Measurements from ENCODE around the gene TRAPPC10. TPM values are rescaled to one million over a fixed set of nuclear protein-coding genes. Genes with fewer than 3 reads are reported as not detected.
A peak's percentile ranks its signal among the peaks of the same experiment; 100 is the strongest.

Gene TRAPPC10
- 10 to 100 TPM; 10.9 to 26.4 TPM for total RNA-seq

- peak within 1 kb of the TSS; percentile 86 to 97 (median 94) for H3K27ac ChIP-seq
- H3K9me3 ChIP-seq, result no peaks in the 10 kb centered on the region
- intact Hi-C loops (cut with DNase I), result no loop called here
- TF ChIP-seq, protein P1, sequence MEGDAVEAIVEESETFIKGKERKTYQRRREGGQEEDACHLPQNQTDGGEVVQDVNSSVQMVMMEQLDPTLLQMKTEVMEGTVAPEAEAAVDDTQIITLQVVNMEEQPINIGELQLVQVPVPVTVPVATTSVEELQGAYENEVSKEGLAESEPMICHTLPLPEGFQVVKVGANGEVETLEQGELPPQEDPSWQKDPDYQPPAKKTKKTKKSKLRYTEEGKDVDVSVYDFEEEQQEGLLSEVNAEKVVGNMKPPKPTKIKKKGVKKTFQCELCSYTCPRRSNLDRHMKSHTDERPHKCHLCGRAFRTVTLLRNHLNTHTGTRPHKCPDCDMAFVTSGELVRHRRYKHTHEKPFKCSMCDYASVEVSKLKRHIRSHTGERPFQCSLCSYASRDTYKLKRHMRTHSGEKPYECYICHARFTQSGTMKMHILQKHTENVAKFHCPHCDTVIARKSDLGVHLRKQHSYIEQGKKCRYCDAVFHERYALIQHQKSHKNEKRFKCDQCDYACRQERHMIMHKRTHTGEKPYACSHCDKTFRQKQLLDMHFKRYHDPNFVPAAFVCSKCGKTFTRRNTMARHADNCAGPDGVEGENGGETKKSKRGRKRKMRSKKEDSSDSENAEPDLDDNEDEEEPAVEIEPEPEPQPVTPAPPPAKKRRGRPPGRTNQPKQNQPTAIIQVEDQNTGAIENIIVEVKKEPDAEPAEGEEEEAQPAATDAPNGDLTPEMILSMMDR (IDR thresholded peaks at IDR 0.05), result peak in 1 of 7 experiments; percentile 5
- peak; percentile 74 to 84 (median 82) for TF ChIP-seq POLR2A (IDR thresholded peaks at IDR 0.05)
- peak within 1 kb of the TSS; percentile 86 to 95 for H3K4me3 ChIP-seq
- H3K4me1 ChIP-seq, result peaks cover 27% of the 10 kb centered on the region
- WGBS, 2 donors, result 0 to 1% methylated on average over 13 to 94 of the region's 107 CpGs
- no peaks in the 10 kb centered on the region for H3K36me3 ChIP-seq (replicated peaks in 1 of 2; ENCODE audit: insufficient read depth in 1 of 2, low read depth in 2 of 2)
- ATAC-seq (peak; percentile 95), DNase-seq (peak; percentile 82 to 86 (median 82))
- no peaks in the 10 kb centered on the region for H3K27me3 ChIP-seq
Observed at GRCh38 chr21:44011579-44012473, at the start of gene TRAPPC10. Gene TRAPPC10 (plus strand): TSS chr21:44012309. CDS start chr21:44012494, 185 bp downstream.

- ATAC-seq (no peak), DNase-seq (no peak)
- no peak for TF ChIP-seq POLR2A (IDR thresholded peaks at IDR 0.05)
- TF ChIP-seq, protein P1 (IDR thresholded peaks at IDR 0.05), result no peak
- Histone ChIP-seq H3K9me3 (no peaks in the 10 kb centered on the region), H3K27ac (no peak overlapping the region), H3K4me1 (no peaks in the 10 kb centered on the region), H3K36me3 (replicated peaks in 1 of 2; ENCODE audit: insufficient read depth in 1 of 2, low read depth in 2 of 2) (peaks cover 0 to 2% of the 10 kb centered on the region in 2 donors), H3K27me3 (no peaks in the 10 kb centered on the region), H3K4me3 (no peak overlapping the region)
- intact Hi-C loops (cut with DNase I), result no loop called here
- 79 to 83% methylated on average over 15 to 17 of the region's 17 CpGs for WGBS, 2 donors
Observed at GRCh38 chr21:43965911-43966585, 46.1 kb upstream of the TRAPPC10 start.

GRCh38 chr21:43966946-43967512 is 45.1 kb upstream of the TRAPPC10 start:
- Histone ChIP-seq H3K4me3 (no peak overlapping the region), H3K27ac (no peak overlapping the region), H3K9me3 (no peaks in the 10 kb centered on the region), H3K36me3 (replicated peaks in 1 of 2; ENCODE audit: insufficient read depth in 1 of 2, low read depth in 2 of 2) (peaks cover 0 to 7% of the 10 kb centered on the region in 2 donors), H3K27me3 (no peaks in the 10 kb centered on the region), H3K4me1 (no peaks in the 10 kb centered on the region)
- TF ChIP-seq POLR2A (IDR thresholded peaks at IDR 0.05), result no peak
- TF ChIP-seq, protein P1 (IDR thresholded peaks at IDR 0.05), result no peak
- ATAC-seq, result no peak
- WGBS, 2 donors, result 88 to 90% methylated on average over 18 of the region's 18 CpGs
- DNase-seq, result no peak
- intact Hi-C loops (cut with DNase I), result no loop called here

DNA sequence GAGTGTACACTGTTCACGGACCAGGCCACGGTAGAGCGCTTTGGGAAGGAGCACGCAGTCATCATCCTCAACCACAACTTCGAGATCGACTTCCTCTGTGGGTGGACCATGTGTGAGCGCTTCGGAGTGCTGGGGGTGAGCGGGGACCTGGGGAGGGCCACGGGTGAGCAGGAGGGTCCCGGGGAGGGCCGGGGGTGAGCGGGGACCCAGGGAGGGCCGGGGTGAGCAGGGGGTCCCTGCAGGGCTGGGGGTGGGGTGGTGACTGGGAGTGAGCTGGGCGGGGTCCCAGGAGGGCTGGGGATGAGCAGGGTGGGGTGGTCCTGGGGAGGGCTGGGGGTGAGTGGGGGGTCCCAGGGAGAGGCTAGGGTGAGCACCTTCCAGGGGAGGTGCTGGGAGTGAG is 44.1 kb upstream of the TRAPPC10 start:
- Histone ChIP-seq H3K9me3 (no peaks in the 10 kb centered on the region), H3K27me3 (no peaks in the 10 kb centered on the region), H3K36me3 (replicated peaks in 1 of 2; ENCODE audit: insufficient read depth in 1 of 2, low read depth in 2 of 2) (peaks cover 0 to 7% of the 10 kb centered on the region in 2 donors), H3K4me1 (no peaks in the 10 kb centered on the region), H3K4me3 (no peak overlapping the region), H3K27ac (no peak overlapping the region)
- intact Hi-C loops (cut with DNase I), result no loop called here
- no peak for DNase-seq
- no peak for TF ChIP-seq POLR2A (IDR thresholded peaks at IDR 0.05)
- TF ChIP-seq, protein P1 (IDR thresholded peaks at IDR 0.05), result no peak
- WGBS, 2 donors, result 93 to 99% methylated on average over 5 to 13 of the region's 15 CpGs
- ATAC-seq, result no peak
